Left hindlimb (tissue), 1 donor: ENCODE data around the gene ALPG.
"Not testable (repeated sequence)": the region's sequence is repeated elsewhere in the genome, so short reads cannot be mapped to it uniquely, and the experiment has no call there.

Experiments
- DNase-seq: peaks from one replicate; pipeline ENCODE4 v3.0.0-alpha.2; 2018

ALPG gene

DNA sequence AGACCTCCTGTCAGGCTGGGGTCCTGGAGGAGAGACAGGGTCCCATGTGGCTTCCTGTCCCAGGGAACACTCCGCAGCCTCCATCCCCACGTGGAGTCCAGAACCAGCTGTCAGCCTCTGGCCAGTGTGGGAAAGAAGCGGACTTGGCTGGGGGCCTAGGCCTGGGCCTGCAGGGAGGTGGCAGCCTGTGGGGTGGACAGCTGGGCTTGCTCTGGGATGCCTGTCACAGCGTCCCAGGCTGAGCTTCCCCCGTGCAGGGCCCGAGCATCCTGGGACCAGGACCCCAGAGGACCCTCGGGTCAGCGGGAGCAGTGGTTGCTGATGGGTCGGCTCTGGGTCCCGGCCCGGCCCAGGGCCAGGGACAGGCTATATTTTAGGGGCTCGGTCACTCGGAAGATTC lies 35.8 kb downstream of the ALPG start:
- DNase-seq, result not testable (repeated sequence)

DNA sequence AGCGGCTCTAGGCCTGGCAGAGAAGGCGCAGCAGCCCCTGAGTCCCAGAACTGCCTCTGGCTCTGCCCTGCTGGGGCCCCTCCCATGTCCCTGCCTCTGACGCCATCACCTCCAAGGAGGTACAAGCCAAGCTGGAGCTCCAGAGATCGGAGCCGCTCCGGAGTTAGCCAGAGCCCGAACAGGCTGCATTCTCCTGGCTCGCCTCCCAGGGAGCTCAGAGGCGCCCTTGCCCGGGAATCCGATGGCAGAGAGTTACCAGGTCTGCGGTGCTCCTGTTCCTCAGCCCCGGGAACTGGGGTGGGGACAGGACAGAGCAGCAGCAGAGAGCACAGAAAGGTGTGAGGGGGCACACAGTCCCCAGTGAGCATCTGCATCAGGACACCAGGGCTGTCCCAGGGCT lies 36.4 kb downstream of the ALPG start:
- not testable (repeated sequence) for DNase-seq

DNA sequence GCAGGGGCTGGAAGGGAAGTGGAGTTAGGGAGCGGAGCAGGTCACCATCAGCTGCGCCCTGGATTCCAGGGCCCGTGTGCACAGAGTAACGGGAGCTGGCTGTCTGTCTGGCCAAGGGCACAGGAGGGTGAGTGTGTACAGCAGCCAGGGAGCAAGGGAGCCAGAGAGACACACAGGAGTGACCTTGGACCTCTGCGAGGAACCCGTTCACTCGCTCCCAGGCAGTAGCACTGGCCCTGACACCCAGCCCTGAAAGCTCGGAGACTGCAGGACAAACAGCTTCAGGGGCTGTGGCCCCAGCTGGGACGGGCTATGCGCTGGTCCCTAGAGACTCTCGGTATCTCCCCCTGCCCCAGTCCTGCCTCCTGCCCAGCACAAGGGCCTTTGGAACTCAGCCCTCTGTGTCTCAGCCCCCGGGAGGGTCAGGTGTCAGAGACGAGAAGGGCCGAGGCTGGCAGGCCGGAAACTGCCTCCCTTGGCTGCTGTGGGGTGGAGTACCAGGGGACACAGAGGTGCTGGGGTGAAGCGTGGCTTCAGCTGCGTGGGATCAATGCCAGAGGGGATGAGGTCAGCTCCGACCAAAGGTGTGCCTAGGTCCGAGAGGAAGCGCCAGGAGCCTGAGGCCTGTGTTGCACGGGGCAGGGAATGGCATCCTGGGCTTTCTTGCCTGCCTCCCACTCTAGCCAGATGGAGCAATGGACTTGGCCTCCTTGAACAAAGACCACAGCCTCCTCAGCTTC lies 37.2 kb downstream of the ALPG start:
- DNase-seq, result not testable (repeated sequence)

DNA sequence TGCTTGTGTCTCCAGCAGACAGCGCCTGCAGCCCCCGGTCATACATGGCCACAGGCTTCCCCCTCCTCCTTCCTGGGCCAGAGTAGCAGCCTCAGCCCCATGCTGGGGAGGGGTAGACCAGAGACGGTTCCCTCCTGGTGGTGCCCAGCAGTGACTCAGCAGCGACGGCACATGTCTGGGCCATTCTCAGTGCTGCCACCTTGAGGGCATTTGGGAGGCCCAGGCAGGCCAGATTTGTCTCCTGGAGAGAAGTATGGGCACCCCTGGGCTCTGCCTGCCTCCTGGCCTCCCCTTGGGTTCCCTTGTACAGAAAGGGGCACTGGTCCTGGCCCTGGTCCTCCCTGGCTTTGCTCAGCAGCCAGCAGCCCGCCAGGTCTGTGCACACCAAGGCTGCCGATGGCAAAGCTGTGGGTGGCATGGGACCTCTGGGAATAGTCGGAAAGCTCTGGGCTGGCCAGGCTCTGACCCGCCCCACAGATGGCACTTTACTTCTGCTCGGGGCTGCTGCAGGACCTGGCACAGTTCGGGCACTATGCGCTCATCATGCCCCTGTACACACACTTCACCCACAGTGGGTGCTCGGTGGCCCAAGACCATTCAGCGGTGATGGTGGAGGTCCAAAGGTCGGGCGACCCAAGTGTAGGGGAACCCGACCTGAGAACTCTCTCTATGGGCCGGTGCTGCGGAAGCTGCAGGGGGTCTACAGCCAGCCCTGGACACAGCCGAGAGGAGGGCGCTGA lies 37.9 kb downstream of the ALPG start:
- no peak for DNase-seq

DNA sequence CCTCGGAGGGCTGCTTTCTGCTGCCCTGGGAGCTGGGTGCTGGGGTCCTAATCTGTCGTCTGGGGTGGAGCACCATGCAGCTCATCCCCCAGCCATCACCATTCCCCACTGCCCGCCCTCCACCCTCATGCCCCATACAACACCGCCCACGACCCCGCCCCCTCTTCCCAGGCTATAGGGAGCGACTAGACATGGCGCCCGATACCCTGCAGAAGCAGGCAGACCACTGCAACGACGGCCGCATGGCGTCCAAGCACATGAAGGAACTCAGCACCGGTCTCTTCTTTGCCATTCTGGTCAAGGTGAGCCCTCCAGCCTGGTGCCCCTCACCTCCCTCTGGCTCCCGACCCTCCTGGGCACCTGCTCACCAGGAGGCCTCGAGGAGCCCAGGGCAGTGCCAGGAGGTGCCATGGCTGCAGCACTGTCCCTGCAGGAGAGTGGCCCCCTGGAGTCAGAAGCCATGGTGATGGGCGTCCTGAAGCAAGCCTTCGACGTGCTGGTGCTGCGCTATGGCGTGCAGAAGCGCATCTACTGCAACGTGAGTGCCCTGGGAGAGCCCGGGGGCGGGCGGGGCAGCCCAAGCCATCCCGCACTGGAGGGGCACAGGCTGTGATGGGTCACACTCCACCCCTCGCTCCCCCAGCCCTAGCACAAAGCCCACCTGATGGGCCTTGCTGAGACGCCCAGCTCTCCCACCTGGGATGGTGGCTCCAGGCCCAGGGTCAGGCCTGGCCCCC lies 38.7 kb downstream of the ALPG start:
- DNase-seq, result not testable (repeated sequence)

DNA sequence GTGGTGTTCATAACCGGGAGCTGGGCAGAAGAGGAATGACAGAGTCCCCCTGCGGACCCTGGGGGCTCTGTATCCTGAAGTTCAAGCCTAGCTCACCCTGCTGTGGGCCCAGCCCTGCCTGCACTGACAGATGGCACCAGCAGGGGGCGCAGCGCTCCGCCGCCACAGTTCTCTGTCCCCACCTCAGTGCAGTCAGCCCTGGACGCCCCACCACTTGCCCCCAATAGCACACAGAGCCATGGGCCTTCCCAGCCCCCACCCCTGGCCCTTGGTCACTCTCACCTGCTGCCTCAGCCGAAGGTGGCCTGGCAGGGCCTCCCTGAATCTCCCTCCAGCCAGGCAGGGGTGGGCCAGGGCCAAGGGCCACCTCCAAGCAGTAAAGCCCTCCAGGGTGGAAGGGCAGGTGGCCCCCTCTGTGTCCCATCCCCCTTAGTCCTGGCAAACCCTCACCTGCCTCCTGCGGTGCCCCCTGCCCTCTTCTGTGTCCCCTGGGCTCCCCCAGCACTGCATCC lies 39.7 kb downstream of the ALPG start:
- DNase-seq, result not testable (repeated sequence)

DNA sequence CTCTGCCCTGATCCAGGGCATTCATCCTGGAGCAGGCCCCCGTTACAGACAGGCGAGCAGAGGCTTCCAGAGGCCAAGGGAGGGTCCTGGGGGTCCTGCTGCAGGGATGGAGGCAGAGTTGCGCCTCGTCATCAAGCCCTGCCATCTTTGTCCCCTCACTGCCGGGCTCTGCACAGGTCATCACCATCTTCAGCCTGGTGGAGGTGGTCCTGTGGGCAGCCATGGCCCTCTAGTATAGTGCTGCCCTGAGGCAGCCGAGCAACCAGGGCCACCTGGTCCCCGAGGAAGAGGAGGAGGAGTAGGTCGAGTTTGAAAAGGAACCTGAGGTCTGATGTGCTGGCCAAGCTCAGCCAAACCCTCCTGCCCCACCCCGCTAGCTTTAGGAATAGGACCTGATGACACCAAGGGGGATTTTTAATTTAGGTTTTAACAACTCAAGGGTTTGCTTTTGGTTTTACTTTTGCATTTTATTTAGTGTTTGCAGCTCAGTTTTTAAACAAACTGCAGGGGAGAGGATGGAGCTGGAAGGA lies 40.5 kb downstream of the ALPG start:
- DNase-seq, result no peak

DNA sequence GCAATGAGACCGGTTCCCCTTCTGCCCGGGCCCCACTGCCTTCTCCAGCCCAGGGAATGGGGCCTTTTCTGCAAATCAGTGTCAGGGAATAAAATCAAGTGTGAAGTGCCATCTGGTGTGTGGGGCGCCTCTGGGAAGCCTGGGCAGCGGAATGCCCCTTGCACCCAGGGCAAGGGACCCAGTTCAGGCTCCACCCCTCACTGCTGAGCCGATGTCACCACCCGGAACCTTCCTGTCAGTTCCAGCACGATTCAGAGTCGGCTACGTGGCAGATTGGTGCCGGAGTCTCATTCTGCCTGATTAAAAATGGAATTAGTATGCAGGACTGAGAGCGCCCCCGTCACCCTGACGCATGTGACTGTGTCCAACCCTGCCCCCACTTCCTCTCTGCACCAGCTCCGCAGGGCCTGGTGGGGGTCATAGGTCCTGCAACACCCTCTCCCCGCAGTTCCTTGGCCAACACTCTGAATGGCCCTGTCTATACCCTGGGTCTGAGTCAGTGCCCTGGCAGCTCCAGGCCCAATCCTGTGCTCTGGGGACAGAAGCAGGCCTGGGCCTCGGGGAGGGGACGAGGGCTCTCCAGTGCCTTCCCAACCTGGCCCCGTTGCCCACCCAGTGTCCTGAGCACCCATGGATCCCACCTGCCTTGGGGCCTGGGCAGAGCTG lies 41.1 kb downstream of the ALPG start:
- no peak for DNase-seq

DNA sequence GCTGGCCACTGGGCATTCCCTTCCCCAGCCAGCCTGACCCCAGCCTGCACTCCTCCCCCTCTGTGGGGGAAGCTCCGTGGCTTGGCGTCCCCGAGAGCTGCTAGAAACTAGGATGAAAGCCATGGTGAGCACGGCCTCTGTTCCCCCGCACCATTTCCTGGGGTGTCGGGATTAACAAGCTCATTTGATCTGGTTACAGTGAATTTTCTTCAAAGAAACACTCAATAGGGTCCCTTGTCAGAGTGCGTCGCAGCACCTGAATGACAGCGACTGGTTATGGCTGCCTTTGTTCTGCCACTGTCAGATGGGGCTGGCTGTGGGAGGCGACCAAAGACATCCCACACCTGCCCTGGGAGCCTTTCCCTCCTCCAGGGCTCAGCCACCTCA lies 41.7 kb downstream of the ALPG start:
- DNase-seq, result no peak

DNA sequence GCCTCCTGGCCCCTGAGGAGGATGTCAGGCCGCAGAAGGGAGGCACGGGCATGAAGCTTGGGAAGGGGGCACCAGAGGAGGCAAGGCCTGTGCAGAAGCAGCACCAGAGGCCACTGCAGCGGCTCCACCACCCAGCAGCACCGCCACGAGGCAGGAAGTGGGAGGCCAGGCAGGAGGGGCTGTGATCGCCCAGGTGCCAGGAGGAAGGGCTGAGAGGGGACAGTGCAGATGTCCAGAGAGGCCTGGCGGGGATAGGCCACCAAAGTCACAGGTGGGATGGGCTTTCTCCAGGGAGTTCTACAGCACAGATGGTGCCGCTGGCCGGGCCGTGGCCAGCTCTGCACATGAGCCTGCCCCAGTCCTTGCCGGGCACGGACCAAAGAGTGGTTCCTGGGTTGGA lies 43.3 kb downstream of the ALPG start:
- DNase-seq, result no peak

DNA sequence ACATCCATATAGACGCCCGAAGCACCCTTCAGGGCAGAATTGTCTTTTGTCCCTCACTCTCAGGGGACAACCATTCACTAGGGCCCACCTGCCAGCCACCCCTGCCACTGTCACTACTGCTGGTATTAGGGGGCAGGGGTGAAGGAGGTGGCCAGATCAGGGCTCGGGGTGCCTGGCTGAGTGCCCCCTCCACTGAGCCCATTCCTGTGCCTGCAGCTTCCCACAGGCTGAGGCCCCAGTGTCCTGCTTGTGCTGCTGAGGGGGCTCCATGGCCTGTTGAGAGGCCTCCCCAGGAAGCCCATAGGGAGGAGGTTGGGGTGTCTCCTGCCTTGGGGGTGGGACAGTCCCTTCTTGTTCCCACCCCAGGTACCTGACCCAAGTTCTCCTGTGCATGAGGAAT lies 45.0 kb downstream of the ALPG start:
- not testable (repeated sequence) for DNase-seq

DNA sequence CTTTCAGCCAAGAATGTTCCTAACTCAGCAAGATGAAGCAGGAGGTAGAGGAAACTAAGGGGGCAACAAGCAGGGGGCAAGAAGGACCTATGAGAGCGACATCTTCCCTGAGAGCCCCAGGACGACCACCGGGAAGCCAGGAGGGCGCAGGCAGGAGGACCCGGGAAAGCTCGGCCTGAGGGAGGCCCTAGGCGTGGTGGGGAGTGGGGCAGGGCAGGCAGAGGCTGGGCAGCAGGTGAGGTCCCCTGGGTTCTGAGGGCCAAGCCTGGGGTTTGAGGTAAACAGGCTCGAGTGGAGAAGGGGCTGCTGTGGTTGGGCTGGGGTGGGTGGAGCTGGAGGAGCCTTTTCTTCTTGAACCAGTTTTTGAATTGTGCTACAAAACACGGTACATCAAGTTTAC lies 48.0 kb downstream of the ALPG start:
- no peak for DNase-seq

DNA sequence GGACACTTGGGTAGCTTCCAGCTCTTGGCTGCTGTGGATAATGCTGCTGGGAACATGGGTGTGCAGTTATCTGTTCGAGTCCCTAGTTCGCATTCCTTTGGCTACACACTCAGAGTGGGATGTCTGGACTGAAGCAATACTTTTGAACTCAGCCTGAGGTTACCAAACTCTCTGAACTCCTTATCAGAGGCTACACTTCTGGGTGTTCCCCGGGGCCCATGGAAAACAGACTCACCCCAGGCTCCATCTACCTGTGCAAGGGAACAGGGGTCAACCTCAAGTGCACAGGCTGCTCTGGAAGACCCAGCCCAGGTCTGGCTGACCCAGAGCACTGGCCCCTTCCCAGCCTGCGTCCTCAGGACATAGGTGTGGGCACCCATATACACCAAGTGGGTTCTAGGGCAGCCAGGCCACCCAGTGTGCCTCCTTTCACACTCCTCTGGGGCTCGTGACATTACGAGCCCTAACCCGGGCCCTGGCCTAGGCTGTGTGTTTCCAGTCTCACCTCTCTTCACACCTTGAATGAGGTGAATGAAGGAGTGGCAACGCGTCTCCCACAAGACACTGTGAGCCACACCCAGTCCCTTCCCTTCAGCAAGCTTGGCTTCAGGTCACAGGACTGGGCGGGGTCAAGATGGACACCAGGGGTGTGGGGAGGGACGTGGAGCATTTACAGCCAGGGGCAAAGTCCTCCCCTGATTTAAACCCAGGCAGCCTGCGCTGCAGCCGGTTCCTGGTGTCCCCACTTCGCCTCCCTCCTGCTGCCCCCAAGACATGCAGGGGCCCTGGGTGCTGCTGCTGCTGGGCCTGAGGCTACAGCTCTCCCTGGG lies 49.0 kb downstream of the ALPG start, which contains the start of gene ALPI:
ALPI (plus strand) TSS at position 728 of the 830 bp plus-strand sequence; CDS start at position 775, 47 bp downstream.
- no peak for DNase-seq

DNA sequence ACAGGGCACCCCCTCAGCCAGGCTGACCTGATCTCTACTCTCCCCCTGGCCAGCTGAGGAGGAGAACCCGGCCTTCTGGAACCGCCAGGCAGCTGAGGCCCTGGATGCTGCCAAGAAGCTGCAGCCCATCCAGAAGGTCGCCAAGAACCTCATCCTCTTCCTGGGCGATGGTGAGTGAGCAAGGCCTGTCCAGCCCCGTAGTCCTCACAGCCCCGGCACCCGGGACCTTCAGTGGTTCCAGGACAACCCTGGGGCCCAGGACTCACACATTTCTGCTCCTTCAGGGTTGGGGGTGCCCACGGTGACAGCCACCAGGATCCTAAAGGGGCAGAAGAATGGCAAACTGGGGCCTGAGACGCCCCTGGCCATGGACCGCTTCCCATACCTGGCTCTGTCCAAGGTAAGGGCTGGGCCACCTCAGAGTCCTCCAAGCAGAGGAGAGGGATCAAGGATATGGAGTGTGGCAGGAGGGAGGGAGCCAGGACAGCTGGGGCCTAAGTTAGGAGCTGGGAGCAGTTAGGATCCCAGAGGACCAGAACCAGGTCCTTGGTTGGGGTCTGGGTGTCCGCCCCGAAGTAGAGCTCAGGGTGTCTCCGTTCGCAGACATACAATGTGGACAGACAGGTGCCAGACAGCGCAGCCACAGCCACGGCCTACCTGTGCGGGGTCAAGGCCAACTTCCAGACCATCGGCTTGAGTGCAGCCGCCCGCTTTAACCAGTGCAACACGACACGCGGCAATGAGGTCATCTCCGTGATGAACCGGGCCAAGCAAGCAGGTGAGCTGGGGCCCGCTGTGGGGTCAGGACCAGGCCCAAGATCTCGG lies 49.9 kb downstream of the ALPG start:
- DNase-seq, result no peak

DNA sequence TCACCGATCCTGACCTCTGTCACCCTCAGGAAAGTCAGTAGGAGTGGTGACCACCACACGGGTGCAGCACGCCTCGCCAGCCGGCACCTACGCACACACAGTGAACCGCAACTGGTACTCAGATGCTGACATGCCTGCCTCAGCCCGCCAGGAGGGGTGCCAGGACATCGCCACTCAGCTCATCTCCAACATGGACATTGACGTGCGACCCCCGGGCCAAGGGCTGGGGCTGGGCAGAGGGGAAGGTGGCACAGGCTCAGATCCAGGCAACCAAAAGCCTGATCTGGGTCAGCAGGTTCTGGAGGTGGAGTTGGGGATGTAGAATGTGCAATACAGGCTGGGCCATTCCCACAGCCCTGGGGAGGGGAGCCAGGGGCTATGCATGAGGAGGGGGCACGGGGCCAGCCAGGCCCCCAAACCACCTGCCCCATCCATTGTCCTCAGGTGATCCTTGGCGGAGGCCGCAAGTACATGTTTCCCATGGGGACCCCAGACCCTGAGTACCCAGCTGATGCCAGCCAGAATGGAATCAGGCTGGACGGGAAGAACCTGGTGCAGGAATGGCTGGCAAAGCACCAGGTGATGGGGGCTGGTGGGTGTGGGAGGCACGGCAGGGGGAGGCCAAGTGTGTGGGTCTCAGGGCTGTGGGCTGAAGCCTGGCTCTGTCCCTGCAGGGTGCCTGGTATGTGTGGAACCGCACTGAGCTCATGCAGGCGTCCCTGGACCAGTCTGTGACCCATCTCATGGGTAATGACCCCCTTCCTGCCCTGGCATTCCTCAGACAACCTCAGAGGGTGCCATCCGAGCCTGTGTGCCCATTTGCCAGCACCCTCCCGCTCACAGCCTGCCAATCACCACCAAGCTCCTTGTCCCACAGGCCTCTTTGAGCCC lies 50.7 kb downstream of the ALPG start:
- DNase-seq, result no peak

DNA sequence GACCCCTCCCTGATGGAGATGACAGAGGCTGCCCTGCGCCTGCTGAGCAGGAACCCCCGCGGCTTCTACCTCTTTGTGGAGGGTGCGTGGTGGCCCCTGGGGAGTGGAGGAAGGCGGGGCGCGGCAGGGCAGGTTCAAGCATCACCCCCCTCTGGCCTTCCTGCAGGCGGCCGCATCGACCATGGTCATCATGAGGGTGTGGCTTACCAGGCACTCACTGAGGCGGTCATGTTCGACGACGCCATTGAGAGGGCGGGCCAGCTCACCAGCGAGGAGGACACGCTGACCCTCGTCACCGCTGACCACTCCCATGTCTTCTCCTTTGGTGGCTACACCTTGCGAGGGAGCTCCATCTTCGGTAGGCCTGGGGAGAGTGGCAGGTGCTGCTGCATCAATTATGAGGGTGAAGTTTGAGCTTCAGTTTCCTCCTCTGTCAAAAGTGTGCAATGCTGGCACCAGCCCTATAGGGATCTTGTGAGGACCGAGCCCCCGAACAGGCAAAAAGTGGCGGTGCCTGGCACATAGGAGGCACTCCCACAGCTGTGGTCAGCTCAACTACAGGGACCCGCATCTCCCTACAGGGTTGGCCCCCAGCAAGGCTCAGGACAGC lies 51.5 kb downstream of the ALPG start:
- DNase-seq, result no peak

DNA sequence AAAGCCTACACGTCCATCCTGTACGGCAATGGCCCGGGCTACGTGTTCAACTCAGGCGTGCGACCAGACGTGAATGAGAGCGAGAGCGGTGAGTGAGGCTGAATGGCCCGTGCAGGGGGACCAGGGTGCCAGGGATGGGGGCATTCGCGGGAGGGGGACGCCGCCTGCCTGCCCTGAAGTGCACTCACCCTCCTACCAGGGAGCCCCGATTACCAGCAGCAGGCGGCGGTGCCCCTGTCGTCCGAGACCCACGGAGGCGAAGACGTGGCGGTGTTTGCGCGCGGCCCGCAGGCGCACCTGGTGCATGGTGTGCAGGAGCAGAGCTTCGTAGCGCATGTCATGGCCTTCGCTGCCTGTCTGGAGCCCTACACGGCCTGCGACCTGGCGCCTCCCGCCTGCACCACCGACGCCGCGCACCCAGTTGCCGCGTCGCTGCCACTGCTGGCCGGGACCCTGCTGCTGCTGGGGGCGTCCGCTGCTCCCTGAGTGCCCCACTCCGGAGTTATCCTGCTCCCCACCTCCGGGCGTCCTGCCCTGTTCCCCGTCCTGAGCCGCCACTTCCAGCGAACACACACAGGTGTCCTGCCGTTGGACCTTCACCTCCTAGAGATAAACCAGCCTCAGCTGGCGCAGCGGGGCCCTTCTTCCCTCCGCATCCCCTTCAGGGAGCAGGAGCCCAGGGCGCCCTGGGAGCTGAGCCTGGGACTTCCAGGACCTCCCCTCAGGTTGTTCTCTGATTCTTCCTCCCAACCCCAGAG lies 52.2 kb downstream of the ALPG start:
- DNase-seq, result no peak

DNA sequence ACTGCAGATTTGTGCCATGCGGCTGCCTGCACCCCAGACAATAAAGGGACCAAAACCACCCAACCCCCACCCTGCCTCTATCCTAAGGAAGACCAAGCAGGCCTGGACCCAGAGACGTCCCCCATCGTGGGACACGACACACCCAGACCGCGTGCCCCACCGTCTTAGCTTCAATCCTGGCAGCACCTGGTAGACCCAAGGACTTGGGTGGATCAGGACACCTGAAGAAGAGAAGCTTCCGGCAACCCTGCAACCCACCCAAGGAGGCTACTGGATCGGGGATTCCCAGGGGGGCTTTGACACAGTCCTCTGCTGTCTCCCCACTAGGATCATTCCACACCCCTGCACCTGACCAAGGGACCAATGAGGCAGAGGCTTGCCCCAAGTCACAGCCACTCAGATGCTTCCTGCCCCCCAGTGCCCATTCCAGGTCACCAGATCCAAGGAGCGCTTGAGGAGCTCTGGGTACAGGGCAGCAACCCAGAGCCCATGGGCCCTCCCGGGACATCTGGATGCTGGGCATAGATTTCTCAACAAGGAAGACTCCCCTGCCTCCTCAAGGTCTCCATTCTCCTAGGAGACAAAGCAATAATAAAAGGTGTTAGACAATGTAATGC lies 52.9 kb downstream of the ALPG start:
- DNase-seq, result no peak
